B cell (primary cell): ENCODE data around the gene OTOP3. TPM values are rescaled to one million over a fixed set of nuclear protein-coding genes. Genes with fewer than 3 reads are reported as not detected.

Source experiments
- ATAC-seq: fragments of 200-7000 bp; cut with Tn5 transposase; one replicate; pipeline ENCODE4 v1.10.0; 2021; ENCODE audit warnings: low read depth, mild to moderate bottlenecking, moderate number of reproducible peaks, moderate library complexity
- CTCF ChIA-PET: fragments of 350-600 bp; sonication (Branson Sonifier 250); formaldehyde crosslinking; loops from one replicate; lab custom pipeline; 2021; ENCODE audit warnings: antibody characterized with exemption, inconsistent platforms; lab: Charles Lee
- POLR2A ChIA-PET: fragments of 350-600 bp; sonication (Branson Sonifier 250); formaldehyde crosslinking; loops from one replicate; lab custom pipeline; 2021; ENCODE audit warnings: antibody characterized with exemption; lab: Charles Lee
- DNase-seq: peaks from one replicate; pipeline ENCODE4 v3.0.0; 2013
- H2AFZ ChIP-seq: 2 replicates; pipeline ENCODE4 v1.6.1; 2012; ENCODE audit warnings: mild to moderate bottlenecking, low read depth, low read length; ENCODE audit not compliant: insufficient read depth, poor library complexity, severe bottlenecking
- H3K27ac ChIP-seq, 2 donors: 1 replicate in 1 of 2; 2 replicates in 1 of 2; pipeline ENCODE4 v1.5.1; 2012 to 2013; ENCODE audit warnings: low read length in 2 of 2, mild to moderate bottlenecking in 2 of 2, moderate library complexity in 1 of 2
- H3K27me3 ChIP-seq, 4 experiments: fragments of 200-600 bp in 1 of 4; sonication (generic) in 1 of 4; replicated peaks in 1 of 4; 1 replicate in 2 of 4; 2 replicates in 2 of 4; pipeline versions ENCODE4 v1.6.1 to v1.7.0; 2013 to 2016; ENCODE audit warnings: low read length in 3 of 4, mild to moderate bottlenecking in 2 of 4, mixed read lengths in 1 of 4, moderate library complexity in 1 of 4; ENCODE audit not compliant: insufficient read depth in 4 of 4, control insufficient read depth in 3 of 4; ENCODE audit errors: control extremely low read depth in 1 of 4
- H3K36me3 ChIP-seq, 2 experiments: replicated peaks in 1 of 2; 1 replicate in 1 of 2; 2 replicates in 1 of 2; pipeline versions ENCODE4 v1.6.1 to v1.7.1; 2013; ENCODE audit warnings: low read length in 1 of 2; ENCODE audit not compliant: insufficient read depth in 2 of 2, control insufficient read depth in 1 of 2; ENCODE audit errors: control extremely low read depth in 1 of 2, extremely low read depth in 1 of 2
- H3K4me1 ChIP-seq, 2 donors: fragments of 200-600 bp in 1 of 2; sonication (generic) in 1 of 2; 1 replicate in 1 of 2; 2 replicates in 1 of 2; pipeline versions ENCODE4 v1.5.1 to v1.6.1; 2013 to 2017; ENCODE audit warnings: low read length in 2 of 2; ENCODE audit not compliant: control insufficient read depth in 2 of 2, insufficient read depth in 2 of 2
- H3K4me2 ChIP-seq: replicated peaks from 2 replicates; pipeline ENCODE3; 2012; ENCODE audit warnings: mild to moderate bottlenecking, low read depth, low read length; ENCODE audit not compliant: poor library complexity, severe bottlenecking
- H3K4me3 ChIP-seq, 5 experiments: fragments of 200-600 bp in 1 of 5; sonication (generic) in 1 of 5; 1 replicate in 3 of 5; 2 replicates in 2 of 5; pipeline versions ENCODE4 v1.5.1 to v1.7.0; 2011 to 2016; ENCODE audit warnings: low read length in 4 of 5, mild to moderate bottlenecking in 4 of 5, low read depth in 2 of 5, control low read depth in 1 of 5, moderate library complexity in 1 of 5; ENCODE audit not compliant: insufficient read depth in 1 of 5; ENCODE audit errors: control extremely low read depth in 1 of 5, extremely low read depth in 1 of 5
- H3K79me2 ChIP-seq: fragments of 200-600 bp; sonication (generic); one replicate; pipeline ENCODE4 v1.6.0; 2016; ENCODE audit warnings: low read length; ENCODE audit not compliant: control insufficient read depth, insufficient read depth
- H3K9ac ChIP-seq: fragments of 200-600 bp; sonication (generic); 2 replicates; pipeline ENCODE4 v1.6.1; 2017; ENCODE audit warnings: mild to moderate bottlenecking, low read length, moderate library complexity
- H3K9me3 ChIP-seq, 3 donors: one replicate each; pipeline versions ENCODE4 v1.6.1 to v1.7.1; 2013; ENCODE audit warnings: low read length in 2 of 3; ENCODE audit not compliant: control insufficient read depth in 2 of 3, insufficient read depth in 1 of 3; ENCODE audit errors: control extremely low read depth in 1 of 3
- H4K20me1 ChIP-seq: 2 replicates; pipeline ENCODE4 v1.6.0; 2012; ENCODE audit warnings: mild to moderate bottlenecking, low read length; ENCODE audit not compliant: insufficient read depth, control insufficient read depth, poor library complexity, severe bottlenecking
- H3K27ac Mint-ChIP-seq: one replicate; pipeline ENCODE4 v1.8.0; 2021; ENCODE audit warnings: mixed read lengths
- H3K27me3 Mint-ChIP-seq: one replicate; pipeline ENCODE4 v1.8.0; 2021; ENCODE audit warnings: mixed read lengths
- H3K4me1 Mint-ChIP-seq: one replicate; pipeline ENCODE4 v1.8.0; 2021; ENCODE audit warnings: mixed read lengths
- H3K4me3 Mint-ChIP-seq: one replicate; pipeline ENCODE4 v1.8.0; 2021; ENCODE audit warnings: mixed read lengths
- H3K9me3 Mint-ChIP-seq: one replicate; pipeline ENCODE4 v1.8.0; 2022; ENCODE audit warnings: mixed read lengths; ENCODE audit not compliant: insufficient read depth
- EZH2 ChIP-seq: IDR thresholded peaks from 2 replicates; pipeline ENCODE4 v1.6.1; 2012; ENCODE audit warnings: borderline replicate concordance, low read depth, mild to moderate bottlenecking, moderate library complexity, low read length; ENCODE audit not compliant: insufficient read depth, poor library complexity, severe bottlenecking
- WGBS: methylation state at CpG from one replicate; pipeline ENCODE4 v1.1.5; 2013; ENCODE audit warnings: missing lambda C conversion rate; ENCODE audit not compliant: insufficient coverage; 5-methylcytosine and 5-hydroxymethylcytosine counted together
- intact Hi-C: fragments of 100-400 bp; cut with micrococcal nuclease; formaldehyde crosslinking; loops from one replicate; pipeline ENCODE4 v1.10.0; 2022
- polyA plus RNA-seq: library from polyadenylated mRNA; depleted of rRNA; stranded (reverse); fragments of >200 nt; gene quantifications from 2 replicates; pipeline ENCODE4 v1.2.3, GENCODE V29; 2012
- total RNA-seq, 2 donors: library from RNA; stranded (reverse); fragments of 120-200 nt in 1 of 2; gene quantifications; 1 replicate in 1 of 2; 2 replicates in 1 of 2; pipeline versions ENCODE4 v1.2.3 to v1.2.4, GENCODE V29; 2013 to 2022
- TF ChIP-seq, protein P1 (sequence below): fragments of 200-600 bp; IDR thresholded peaks from one replicate; pipeline ENCODE4 v1.8.0; 2022; ENCODE audit warnings: antibody characterized with exemption, mild to moderate bottlenecking

Gene OTOP3
- total and polyA plus RNA-seq, 2 donors (not counting 1 experiment from before 2014, with no cell fraction given) = not detected

DNA sequence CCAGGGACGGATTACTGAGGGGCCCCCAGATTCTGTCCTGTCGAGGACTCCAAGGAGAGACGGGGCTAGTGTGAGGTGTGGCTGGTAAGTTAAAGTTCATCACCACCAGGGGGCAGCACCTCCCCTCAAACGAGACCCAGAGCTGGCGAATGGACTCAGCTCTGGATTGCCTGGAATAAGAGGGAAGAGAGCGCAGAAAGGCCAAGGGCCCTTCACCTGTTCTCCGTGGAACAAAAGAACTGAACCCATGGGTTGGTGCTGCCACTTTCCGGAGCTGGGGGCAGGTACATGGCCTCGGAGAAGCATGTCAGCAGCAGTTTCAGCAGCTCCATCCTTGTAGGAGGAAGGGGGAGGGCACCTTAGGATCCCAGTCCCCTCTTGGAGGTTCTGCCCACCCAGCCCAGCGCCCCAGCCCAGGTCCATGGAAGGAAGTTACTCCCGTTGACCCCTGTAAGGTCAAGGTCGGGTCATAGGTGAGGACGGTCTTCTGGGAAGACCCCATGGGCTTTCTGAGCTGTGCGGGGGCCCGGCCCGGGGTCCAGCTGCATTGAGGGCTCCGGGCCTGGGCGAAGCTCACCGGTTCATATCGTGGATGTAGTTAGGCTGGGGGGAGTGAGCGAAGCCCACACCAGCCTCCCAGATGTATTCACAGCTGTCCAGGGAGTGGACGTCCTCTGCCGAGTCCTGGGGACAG, 26.1 kb downstream of the OTOP3 start:
- H3K27ac Mint-ChIP-seq = no peak overlapping the region
- ChIA-PET CTCF (interaction anchor here (0.6 to 4.9 kb wide), 67 partner anchors 8 to 792 kb away, joined by 3 to 139 read pairs (median 4); partner anchors contain the start of genes ARMC7, ATP5PD, CDR2L and HID1), POLR2A (interaction anchor here (0.9 to 1.5 kb wide), 3 partner anchors 51 to 240 kb away, joined by 3 to 5 read pairs (median 3); partner anchors contain the start of genes MRPL58 and NT5C)
- peaks cover 7% of the 10 kb centered on the region for H3K4me1 Mint-ChIP-seq
- DNase-seq (peak; percentile 87), ATAC-seq (peak; percentile 72)
- no peak overlapping the region for H3K4me3 Mint-ChIP-seq
- no peaks in the 10 kb centered on the region for H3K9me3 Mint-ChIP-seq
- H4K20me1 ChIP-seq = no peaks in the 10 kb centered on the region
- no peaks in the 10 kb centered on the region for H3K9me3 ChIP-seq
- H3K4me2 ChIP-seq = peak overlapping the region; percentile 26
- H3K27me3 ChIP-seq = peaks cover 0 to 10% (median 0%) of the 10 kb centered on the region in 4 experiments
- intact Hi-C loops = loop anchor here (1.0 to 2.0 kb wide), 8 partner anchors 25 to 451 kb away; partner anchors contain the start of genes CDR2L, KCTD2, MIF4GD and MRPL58
- H3K36me3 ChIP-seq = no peaks in the 10 kb centered on the region
- H3K9ac ChIP-seq = no peak overlapping the region
- H3K4me1 ChIP-seq = peaks cover 2 to 16% of the 10 kb centered on the region in 2 donors
- H3K4me3 ChIP-seq = no peak overlapping the region
- H3K79me2 ChIP-seq = no peaks in the 10 kb centered on the region
- H2AFZ ChIP-seq = peak overlapping the region; percentile 26
- H3K27ac ChIP-seq = no peak overlapping the region
- WGBS = 39% methylated on average over 14 of the region's 23 CpGs
- no peak for TF ChIP-seq EZH2
- TF ChIP-seq, protein P1, sequence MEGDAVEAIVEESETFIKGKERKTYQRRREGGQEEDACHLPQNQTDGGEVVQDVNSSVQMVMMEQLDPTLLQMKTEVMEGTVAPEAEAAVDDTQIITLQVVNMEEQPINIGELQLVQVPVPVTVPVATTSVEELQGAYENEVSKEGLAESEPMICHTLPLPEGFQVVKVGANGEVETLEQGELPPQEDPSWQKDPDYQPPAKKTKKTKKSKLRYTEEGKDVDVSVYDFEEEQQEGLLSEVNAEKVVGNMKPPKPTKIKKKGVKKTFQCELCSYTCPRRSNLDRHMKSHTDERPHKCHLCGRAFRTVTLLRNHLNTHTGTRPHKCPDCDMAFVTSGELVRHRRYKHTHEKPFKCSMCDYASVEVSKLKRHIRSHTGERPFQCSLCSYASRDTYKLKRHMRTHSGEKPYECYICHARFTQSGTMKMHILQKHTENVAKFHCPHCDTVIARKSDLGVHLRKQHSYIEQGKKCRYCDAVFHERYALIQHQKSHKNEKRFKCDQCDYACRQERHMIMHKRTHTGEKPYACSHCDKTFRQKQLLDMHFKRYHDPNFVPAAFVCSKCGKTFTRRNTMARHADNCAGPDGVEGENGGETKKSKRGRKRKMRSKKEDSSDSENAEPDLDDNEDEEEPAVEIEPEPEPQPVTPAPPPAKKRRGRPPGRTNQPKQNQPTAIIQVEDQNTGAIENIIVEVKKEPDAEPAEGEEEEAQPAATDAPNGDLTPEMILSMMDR = peak; percentile 88
- H3K27me3 Mint-ChIP-seq = peaks cover 11% of the 10 kb centered on the region
